CD4-positive, alpha-beta T cell treated with Interleukin-10 for 1 hour (primary cell): ENCODE measurements around the gene AFMID.
A peak's percentile ranks its signal among the peaks of the same experiment; 100 is the strongest.
"Not testable (repeated sequence)": the region's sequence is repeated elsewhere in the genome, so short reads cannot be mapped to it uniquely, and the experiment has no call there.

Source experiments
- DNase-seq: peaks from one replicate; pipeline ENCODE4 v3.0.0-alpha.2; 2020

Gene AFMID

GRCh38 chr17:78239489-78239931 lies 52.3 kb downstream of the AFMID start:
- DNase-seq, result no peak

DNA sequence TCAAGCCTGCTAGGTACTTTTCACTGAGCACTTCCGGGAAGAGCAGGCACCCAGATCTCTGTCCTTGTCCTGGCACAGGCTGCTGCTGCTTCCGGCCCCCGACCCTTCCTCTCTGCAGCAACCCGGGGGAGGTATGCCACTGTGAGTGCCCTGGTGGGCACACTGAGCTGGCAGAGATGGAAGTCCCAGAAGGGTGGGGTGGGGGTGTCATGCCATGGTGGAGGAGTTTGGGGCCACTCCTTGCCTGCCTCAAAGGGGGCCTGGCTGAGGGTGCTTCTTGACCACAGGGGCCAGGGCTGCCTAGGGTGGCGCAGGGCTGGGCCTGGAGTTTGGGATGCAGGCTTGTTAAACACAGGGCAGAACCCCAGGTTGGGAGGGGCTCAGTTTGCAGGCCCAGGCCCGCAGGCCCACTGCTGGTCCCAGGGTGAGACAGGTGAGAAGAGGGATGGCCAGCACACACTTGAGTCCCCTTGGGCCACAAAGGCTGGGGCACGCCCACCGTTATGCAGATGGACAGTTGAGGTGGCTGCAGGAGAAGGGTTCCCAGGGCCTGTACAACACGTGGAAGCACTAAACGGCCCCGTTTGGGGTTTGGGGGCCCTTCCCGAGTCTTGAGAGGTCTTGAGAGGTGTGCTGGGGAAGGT lies 53.0 kb downstream of the AFMID start:
- no peak for DNase-seq

DNA sequence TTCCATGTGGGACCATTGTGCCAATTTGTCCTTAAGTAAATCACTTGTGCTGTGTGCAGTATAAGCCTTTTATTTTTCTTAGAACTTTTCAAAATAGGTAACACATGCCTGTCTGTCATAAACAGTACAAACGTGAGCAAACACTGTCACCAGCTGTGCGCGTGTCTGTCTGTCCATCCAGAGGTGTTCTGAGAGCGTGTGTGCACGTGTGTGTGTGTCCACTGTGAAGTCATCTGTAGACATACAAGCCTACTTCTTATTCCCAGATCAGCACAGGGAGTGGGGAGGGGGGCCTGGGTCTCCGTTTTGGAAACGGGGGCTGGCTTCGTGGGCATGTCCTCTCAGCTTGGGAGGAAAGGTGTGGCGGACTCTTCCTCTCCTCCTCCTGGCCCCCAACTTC lies 53.7 kb downstream of the AFMID start:
- DNase-seq, result no peak

DNA sequence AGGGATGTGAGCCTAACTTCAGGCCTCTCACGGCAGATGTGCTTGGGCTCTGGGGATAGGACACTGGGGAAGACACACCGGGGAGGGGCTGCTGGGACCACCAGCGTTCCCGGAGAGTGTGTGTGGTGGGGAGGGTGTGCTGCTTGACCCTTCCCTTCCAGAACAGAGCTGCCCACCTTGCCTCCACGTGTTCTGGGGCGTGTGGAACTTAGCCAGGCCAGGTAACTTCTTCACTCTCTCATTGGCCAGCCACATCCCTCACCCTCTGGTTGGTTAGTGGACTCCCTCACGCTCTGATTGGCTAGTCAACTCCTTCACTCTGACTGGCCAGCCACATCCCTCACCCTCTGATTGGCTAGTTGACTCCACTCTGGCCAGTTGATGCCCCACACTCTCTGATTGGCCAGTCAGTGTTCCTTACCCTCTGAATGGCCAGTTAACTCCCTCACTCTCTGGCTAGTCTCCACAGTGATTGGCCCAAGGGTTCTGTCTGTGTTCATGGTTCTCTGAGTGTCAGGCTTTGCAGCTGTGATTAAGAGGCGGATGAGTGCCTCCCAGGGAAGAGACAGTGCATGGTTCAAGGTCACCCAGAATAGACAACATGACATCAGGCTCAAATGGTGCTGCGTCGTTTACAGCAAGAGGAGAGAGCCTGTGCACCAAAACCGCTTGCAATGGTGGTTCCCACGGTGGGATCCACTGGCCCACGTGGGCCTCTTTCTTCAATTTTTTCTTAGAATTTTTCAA lies 54.3 kb downstream of the AFMID start:
- DNase-seq, result no peak

DNA sequence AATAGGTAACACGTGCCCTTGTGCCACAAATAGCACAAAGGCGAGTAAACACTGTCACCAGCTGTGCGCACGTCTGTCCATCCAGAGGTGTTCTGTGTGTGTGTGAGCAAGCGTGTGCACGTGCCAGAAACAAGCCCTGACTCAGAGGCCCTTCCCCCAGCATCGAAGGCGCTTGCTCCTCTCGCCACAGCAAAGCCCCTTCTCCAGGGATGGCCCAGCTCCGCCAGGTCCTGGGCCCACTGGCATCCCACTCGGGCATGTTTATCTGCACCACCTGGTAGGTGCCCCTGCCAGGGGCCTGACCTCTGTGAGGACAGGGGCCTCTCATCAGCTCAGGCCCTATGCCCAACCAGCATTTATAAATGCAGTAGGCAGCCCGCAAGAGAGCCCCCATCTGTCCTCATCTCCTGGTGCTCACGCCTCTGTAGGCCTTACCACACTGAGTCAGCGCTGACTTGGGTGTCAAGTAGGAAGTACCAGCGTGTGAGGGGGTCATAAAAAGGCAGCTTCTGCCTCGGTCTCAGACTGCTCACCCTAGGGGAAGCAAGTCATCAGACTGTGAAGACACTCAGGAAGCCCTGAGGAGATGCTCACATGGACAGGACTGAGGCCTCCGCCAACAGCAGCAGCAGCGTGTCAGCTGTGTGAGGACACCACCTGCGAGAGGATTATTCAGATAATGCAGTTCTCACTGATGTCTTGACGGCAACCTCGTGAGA lies 55.0 kb downstream of the AFMID start:
- no peak for DNase-seq

DNA sequence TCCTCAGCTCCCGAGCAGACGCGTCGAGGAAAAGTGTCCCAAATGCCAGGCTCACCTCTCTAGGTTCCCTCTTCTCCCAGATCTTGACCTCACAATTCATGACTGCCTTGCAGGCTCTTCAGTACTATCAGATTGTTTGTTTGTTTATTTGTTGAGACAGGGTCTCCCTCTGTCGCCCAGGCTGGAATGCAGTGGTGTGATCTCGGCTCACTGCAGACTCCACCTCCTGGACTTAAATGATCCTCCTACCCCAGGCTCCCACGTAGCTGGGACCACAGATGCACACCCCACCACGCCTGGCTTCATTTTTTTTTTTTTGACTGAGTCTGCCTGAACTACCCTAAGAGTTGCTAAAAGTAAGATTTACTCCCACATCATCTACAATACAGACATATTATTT lies 60.1 kb downstream of the AFMID start:
- no peak for DNase-seq

- no peak for DNase-seq
These were observed 61.1 kb downstream of the AFMID start for GRCh38 chr17:78248051-78248914.

DNA sequence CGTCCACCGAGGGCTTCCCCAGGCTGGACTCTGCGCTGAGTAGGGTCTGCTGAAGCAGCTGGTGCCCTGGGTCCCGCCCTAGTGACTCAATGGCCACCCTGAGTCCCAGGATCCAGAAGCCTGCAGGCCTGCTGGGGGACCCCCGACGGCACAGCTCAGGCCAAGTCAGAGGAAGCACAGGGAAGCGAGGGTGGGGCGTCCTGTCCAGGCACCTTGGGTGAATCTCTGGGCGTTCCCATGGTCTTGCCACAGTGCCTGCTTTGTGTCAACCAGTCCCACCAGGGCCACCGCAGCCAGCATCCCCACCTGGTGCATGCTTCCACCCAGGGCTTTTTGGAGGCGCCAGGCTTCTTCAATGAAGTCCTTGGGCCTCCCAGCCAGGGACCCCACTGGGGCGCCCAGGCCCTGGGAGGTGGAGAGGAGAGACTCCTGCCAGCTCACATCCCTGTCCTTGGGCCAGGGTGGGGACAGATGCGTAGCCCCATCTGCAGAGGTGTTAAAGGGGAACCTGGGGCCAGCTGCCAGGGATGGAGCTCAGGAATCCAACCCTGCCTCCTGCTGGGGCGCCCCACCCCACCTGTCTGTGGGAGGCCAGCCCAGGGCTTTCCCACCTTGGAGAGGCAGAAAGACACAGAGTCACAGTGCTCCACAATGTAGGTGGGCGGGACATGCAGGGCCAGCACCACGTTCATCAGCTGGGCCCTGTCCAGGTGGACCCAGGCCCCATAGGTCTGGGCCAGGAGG lies 62.1 kb downstream of the AFMID start:
- no peak for DNase-seq

GRCh38 chr17:78249818-78250806 lies 63.0 kb downstream of the AFMID start:
- DNase-seq, result no peak

GRCh38 chr17:78250891-78251772 lies 64.0 kb downstream of the AFMID start:
- DNase-seq, result peak; percentile 87

DNA sequence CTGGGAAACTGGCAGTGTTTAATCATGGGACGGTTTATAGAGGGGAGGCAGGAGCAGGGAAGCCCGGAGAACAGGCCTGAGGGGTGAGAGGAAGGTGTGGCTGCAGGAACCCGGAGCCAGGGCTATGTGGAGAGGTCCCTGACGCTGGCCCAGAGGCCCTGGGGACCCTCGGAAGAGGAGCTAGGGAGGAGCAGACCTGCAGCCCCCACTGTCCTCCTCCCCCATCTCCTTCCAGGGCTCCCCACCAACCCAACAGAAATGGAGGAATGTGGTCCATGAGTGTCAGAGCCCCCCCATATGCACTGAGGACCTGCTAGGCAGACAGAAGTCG lies 64.6 kb downstream of the AFMID start:
- DNase-seq, result no peak

DNA sequence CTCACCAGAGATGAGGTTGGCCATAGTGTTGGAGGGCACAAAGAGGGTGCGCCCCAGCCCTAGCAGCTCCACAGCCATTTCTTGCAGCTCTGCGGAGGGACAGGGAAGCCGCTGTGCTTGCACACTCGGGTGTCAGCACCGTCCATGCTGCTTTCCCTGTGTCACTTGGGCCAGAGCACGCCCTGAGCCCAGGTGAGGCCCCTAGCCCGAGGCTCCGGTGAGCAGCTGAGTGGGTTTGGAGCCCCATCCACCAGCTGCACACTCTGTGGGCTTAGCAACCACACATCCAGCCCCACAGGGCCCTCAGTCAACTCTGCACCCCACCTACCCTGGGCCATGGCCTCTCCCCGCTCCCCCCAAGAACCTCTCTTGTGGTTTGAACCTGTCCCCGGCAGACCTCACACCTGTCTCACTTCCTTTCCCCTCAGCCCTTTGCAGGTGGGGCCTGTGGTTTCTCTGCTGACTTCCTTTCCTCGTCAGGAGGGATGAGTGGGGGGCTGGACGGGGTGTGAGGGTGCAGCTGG lies 65.0 kb downstream of the AFMID start:
- peak; percentile 89 for DNase-seq

GRCh38 chr17:78252701-78253635 lies 65.8 kb downstream of the AFMID start:
- DNase-seq, result peak; percentile 21

DNA sequence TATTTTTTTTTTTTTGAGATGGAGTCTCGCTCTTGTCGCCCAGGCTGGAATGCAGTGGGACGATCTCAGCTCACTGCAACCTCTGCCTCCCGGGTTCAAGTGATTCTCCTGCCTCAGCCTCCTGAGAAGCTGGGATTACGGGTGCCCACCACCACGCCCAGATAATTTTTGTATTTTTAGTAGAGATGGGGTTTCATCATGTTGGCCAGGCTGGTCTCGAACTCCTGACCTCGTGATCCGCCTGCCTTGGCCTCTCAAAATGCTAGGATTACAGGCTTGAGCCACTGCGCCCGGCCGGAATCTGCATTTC lies 66.4 kb downstream of the AFMID start:
- not testable (repeated sequence) for DNase-seq

GRCh38 chr17:78253946-78254672 lies 66.9 kb downstream of the AFMID start:
- peak; percentile 84 for DNase-seq

DNA sequence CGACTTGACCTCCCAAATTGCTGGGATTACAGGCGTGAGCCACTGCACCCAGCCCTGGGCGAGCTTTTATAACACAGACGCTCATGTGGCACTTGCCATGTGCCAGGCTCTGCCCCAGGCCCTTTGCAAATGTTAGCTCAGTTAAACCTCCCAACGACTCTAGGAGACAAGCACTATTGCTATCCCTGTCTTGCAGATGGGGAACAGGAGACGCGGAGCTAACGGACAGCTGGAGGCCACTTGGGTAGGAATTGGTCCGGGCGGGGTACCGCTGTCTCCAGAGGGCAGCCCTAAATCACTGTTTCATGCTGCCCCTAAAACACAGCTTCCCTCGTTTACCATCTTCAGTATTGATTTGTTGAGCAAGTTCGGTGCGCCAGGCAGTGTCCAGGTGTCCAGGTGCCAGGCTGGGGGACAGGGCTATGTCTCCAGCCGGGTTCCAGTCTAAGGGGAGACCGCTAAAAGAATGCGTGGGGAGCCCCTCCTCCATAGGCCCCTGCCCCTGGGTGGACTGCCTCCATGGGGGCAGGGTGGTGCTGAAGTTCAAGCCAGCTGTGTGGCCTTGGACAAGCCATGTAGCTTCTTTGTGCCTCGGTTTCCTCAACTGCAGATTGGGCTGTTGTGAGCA lies 68.0 kb downstream of the AFMID start:
- DNase-seq, result no peak

DNA sequence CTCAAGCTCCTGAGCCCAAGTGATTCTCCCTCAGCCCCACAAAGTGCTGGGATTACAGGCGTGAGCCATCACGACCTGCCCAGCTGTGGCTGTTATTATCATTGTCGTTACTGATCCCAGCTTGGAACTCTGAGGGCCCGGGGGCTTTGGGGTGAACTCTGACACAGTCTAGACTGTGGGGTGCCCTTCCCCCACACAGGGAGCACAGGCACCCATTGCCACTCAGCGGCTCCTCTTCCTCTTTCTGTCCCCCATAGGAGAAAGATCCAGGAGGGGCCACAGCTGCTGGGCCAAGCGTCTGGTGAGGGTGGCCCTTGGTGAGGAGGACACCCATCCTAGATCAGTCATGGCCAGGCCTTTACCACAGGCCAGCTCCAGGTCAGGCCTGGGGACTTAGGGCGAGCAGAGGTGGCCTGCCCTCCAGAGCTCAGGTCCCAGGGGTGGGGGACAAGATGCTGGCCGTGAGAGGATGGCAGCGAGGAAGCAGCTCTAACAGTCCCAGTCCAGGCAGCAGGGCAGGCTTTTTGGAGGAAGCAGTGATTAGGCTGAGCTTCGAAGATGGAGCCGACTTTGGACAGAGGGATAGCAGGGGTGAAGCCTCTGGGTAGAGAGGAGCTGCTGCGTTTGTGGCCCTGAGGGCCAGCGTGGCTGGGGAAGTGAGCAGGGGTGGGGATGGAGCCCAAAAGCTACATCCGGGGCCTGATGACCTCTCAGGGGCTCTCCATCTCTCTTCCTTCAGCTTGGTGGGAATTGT lies 69.0 kb downstream of the AFMID start:
- DNase-seq, result no peak
